Epithelial cell of proximal tubule (primary cell): Measurements from ENCODE around the gene TANC1. TPM values are rescaled to one million over a fixed set of nuclear protein-coding genes. Genes with fewer than 3 reads are reported as not detected.

ENCODE experiments used
- DNase-seq: peaks from one replicate; pipeline ENCODE4 v3.0.0-alpha.2; 2011; ENCODE audit warnings: low read depth
- H3K4me3 ChIP-seq: 2 replicates; pipeline ENCODE4 v1.5.1; 2011; ENCODE audit warnings: low read depth, mild to moderate bottlenecking, low read length
- CTCF ChIP-seq: conservative IDR thresholded peaks from 2 replicates; pipeline ENCODE4 v1.5.1; 2012; ENCODE audit warnings: low read depth, mild to moderate bottlenecking, low read length
- total RNA-seq: library from RNA; depleted of rRNA; stranded (reverse); fragments of >200 nt; gene quantifications from 2 replicates; pipeline ENCODE4 v1.2.3, GENCODE V29; 2015

TANC1 gene
- total RNA-seq, 1 donor from 2014 or later: 14.3 TPM

GRCh38 chr2:159188449-159188848 is 220.0 kb downstream of the TANC1 start:
- DNase-seq: no peak
- H3K4me3 ChIP-seq: no peak overlapping the region
- no peak for TF ChIP-seq CTCF

GRCh38 chr2:159192371-159192918 is 224.0 kb downstream of the TANC1 start:
- H3K4me3 ChIP-seq: no peak overlapping the region
- TF ChIP-seq CTCF: no peak
- no peak for DNase-seq

- DNase-seq: no peak
- H3K4me3 ChIP-seq: no peak overlapping the region
- no peak for TF ChIP-seq CTCF
Observed at GRCh38 chr2:159193791-159194190, 225.4 kb downstream of the TANC1 start.

GRCh38 chr2:159194241-159194640 is 225.8 kb downstream of the TANC1 start:
- no peak for TF ChIP-seq CTCF
- no peak overlapping the region for H3K4me3 ChIP-seq
- DNase-seq: no peak

GRCh38 chr2:159195697-159196096 is 227.3 kb downstream of the TANC1 start:
- no peak overlapping the region for H3K4me3 ChIP-seq
- no peak for DNase-seq
- no peak for TF ChIP-seq CTCF

- TF ChIP-seq CTCF: no peak
- no peak for DNase-seq
- H3K4me3 ChIP-seq: no peak overlapping the region
Observed at GRCh38 chr2:159196393-159196925, 228.0 kb downstream of the TANC1 start.

- DNase-seq: no peak
- no peak for TF ChIP-seq CTCF
- H3K4me3 ChIP-seq: no peak overlapping the region
Observed at GRCh38 chr2:159199236-159199635, 230.8 kb downstream of the TANC1 start.
